ENCODE data around the gene ZBED1.
"Not testable (repeated sequence)": the region's sequence is repeated elsewhere in the genome, so short reads cannot be mapped to it uniquely, and the experiment has no call there.

The ZBED1 gene

DNA sequence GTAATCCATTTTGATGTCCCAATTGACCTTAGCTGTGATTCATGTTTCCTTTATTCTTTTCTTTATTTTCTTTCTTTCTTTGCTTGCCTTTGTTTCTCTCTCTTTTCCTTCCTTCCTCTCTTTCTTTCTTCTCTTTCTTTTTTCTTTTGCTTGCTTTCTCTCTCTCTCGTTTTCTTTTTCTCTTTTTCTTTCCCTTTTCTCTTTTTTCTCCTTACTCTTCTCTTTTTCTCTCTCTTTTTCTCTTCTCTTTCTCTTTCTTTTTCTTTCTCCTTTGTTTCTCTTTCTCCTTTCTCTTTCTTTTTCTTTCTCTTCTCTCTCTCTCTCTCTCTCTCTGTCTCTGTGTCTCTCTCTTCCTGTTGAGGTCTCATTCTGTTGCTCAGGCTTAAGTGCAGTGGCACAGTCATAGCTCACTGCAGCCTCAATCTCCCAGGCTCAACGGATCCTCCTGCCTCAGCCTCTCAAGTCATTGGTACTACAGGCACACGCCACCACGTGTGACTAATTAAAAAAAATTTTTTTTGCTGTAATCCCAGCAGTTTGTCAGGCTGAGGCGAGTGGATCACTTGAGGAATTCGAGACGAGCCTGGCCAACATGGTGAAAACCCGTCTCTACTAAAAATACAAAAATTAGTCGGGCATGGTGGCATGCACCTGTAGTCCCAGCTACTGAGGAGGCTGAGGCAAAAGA lies 8.0 kb upstream of the ZBED1 start:
- no peak overlapping the region for H3K27ac Mint-ChIP-seq
- no peak overlapping the region for H3K4me3 Mint-ChIP-seq
- no peaks in the 10 kb centered on the region for H3K9me3 Mint-ChIP-seq
- DNase-seq: no peak
- H3K36me3 Mint-ChIP-seq: no peaks in the 10 kb centered on the region
- CTCF ChIA-PET: no interaction called here
- no peaks in the 10 kb centered on the region for H3K4me1 Mint-ChIP-seq
- H3K27me3 Mint-ChIP-seq: peaks cover 10% of the 10 kb centered on the region

DNA sequence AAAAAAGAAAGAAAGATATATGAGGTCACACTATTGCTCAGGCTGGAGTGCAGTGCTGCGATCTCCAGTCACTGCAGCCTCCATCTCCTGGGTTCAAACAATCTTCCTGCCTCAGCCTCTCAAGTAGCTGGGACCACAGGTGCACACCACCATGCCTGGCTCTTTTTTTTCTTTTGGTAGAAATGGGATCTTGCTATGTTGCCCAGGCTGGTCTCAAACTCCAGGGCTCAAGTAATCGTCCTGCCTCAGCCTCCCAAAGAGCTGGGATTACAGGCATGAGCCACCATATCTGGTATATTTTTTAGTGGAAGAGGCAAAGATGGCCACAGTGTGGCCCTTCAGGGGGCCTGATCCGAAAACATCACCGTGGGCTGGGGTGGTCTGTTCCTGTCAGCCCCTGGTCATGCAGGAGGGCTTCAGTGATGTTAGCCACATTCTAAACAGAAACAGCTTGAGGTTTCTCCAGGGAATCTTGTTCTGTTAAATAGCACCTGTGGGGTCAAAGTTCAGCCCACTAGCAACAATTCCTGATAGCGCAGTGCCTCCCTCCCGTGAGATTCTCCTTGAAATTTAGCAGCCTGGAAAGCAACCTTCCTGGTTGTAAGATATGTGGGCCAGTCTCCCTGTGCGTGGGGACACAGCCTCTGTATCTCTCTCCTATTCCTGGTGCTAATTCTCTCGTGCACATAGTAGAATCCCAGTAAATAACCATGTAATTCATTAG lies 7.3 kb upstream of the ZBED1 start:
- H3K4me3 Mint-ChIP-seq: no peak overlapping the region
- no peak overlapping the region for H3K27ac Mint-ChIP-seq

DNA sequence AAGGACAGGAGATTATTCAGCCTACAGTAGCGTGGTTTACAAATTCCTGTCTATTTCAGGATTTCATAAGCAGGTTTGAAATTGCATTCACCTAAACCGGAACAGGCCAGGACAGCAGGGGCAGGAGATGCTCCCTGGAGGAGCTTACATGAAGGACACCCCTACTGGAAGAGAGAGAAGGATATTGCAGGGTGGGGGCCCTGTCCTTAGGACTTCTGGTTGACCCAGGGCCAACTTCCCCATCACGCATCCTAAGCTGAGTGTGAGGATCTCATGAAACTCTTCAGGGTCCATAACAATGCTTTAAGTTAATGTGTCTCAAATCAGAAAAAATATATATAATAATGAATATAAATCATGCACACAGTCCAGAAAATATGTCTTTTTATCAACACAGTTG lies 6.4 kb upstream of the ZBED1 start:
- Mint-ChIP-seq H3K4me1 (no peaks in the 10 kb centered on the region), H3K36me3 (no peaks in the 10 kb centered on the region), H3K27me3 (peaks cover 10% of the 10 kb centered on the region), H3K9me3 (no peaks in the 10 kb centered on the region), H3K4me3 (no peak overlapping the region), H3K27ac (no peak overlapping the region)
- no peak for DNase-seq
- CTCF ChIA-PET: no interaction called here

More for the DNA sequence above, 7.3 kb upstream of the ZBED1 start:
- no peaks in the 10 kb centered on the region for H3K4me1 Mint-ChIP-seq
- CTCF ChIA-PET: no interaction called here
- DNase-seq: no peak
- H3K9me3 Mint-ChIP-seq: no peaks in the 10 kb centered on the region
- H3K36me3 Mint-ChIP-seq: no peaks in the 10 kb centered on the region
- H3K27me3 Mint-ChIP-seq: peaks cover 10% of the 10 kb centered on the region

DNA sequence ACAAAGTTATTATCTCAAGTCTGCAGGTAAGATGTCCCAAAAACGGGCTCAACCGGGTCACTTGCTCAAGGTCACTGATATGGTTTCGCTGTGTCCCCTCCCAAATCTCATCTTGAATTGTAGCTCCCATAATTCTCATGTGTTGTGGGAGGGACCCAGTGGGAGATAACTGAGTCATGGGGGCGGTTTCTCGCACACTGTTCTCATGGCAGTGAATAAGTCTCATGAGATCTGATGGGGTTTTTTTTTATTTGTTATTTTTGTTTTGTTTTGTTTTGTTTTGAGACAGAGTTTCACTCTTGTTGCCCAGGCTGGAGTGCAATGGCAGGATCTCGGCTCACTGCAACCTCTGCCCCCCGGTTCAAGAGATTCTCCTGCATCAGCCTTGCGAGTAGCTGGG lies 4.6 kb upstream of the ZBED1 start:
- CTCF ChIA-PET, H3K27me3 Mint-ChIP-seq, H3K4me1 Mint-ChIP-seq, H3K36me3 Mint-ChIP-seq, H3K27ac Mint-ChIP-seq, H3K4me3 Mint-ChIP-seq, DNase-seq, H3K9me3 Mint-ChIP-seq: not testable (repeated sequence)

DNA sequence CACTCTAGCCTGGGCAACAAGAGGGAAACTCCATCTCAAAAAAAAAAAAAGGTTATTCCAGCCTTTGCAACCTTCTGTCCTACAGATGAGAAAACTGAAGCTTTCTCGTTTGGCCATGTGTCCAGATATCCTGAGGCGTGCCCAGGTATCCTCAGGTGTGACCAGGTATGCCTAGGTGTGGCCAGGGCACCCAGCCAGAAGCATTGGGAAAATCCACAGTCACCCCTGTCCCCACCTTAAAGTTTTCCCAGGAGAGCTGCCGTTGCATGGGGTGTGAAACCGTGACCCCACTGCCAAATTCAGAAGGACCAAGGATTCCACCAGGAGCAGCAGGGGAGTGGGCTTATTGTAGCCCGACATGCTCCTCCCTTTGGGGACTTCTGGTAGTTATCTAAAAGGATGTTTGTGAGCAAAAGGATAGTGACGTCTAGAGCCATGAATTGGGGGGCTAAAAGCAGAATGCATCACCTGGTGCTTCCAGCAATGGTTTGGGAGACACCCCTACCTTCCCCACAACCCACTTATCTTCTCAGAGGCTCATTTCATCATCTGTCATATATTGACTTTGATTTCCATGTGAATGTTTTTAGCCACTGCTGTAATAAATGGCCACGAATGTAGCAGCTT lies 4.0 kb upstream of the ZBED1 start:
- H3K4me3 Mint-ChIP-seq: no peak overlapping the region
- H3K27me3 Mint-ChIP-seq: peaks cover 10% of the 10 kb centered on the region
- H3K36me3 Mint-ChIP-seq: no peaks in the 10 kb centered on the region
- CTCF ChIA-PET: no interaction called here
- no peak for DNase-seq
- H3K9me3 Mint-ChIP-seq: no peaks in the 10 kb centered on the region
- H3K27ac Mint-ChIP-seq: no peak overlapping the region
- H3K4me1 Mint-ChIP-seq: peaks cover 4% of the 10 kb centered on the region

DNA sequence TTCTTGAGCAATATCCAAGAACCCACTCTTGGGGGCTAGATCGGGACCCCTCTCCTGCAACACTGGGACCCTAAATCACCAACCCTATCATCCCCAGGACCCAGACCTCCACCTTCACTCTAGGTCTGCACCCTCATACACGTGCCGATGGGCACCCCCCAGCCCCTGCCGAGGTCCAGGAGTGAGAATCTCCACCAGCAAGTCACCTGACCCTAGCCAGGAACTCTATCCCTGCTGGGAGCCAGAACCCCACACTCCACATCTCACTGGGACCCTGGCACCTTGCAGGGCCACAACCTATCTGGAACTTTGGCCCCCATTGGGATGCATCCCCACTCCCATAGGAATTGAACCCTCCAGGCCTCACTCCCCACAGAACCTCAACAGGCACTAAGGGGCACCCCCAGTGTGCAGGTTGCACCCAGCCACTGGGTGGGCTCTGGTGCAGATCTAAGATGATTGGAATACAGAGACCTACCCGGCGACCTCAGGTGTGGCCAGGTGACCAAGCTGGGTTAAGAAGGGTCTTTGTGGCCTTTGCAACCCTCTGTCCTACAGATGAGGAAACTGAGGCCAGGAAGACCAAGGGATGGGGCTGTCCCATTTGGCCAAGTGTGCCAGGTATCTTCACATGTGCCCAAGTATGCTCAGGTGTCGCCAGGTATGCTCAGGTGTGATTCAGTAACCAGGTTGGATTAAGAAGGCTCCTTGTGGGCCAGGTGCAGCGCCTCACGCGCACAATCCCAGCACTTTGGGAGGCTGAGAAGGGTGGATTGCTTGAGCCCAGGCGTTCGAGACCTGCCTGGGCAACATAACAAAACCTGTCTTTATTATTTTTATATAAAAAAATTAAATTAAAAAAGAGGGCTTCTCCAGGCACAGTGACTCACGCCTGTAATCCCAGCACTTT lies 3.1 kb upstream of the ZBED1 start:
- Mint-ChIP-seq H3K9me3 (no peaks in the 10 kb centered on the region), H3K4me3 (no peak overlapping the region), H3K4me1 (peaks cover 14% of the 10 kb centered on the region), H3K27me3 (peaks cover 8% of the 10 kb centered on the region), H3K36me3 (no peaks in the 10 kb centered on the region), H3K27ac (peak overlapping the region; percentile 52)
- no peak for DNase-seq
- CTCF ChIA-PET: no interaction called here

DNA sequence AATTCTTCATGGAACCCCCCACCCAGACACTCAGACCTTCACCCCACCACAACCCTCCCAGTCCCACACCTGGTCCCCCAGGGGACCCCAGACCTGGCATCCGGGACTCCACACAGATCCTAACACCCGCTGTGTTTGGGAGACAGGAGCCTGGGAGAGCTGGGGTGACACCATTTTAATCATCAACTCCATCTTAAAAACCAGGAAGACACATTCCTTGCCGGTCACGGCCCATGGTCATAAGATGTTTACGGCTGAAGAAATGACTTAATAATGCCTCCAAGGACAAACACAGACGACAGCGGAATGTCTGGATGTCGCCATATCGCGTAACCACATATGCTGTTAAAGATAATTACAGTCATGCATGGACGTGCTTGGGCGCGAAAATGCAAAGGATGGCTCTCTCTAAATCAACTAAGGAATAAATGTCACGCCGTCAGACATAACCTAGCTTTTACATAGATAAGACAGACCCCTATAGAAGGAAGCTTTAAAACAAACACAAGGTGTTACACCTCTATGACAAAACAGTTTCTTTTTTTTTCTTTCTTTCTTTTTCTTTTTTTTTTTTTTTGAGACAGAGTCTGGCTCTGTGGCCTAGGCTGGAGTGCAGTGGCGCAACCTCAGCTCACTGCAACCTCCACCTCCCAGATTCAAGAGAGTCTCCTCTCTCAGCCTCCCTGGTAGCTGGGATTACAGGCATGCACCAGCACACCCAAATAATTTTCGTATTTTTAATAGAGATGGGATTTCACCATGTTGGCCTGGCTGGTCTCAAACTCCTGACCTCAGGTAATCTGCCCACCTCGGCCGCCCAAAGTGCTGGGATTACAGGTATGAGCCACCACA lies 2.1 kb upstream of the ZBED1 start:
- Mint-ChIP-seq H3K4me1 (peaks cover 23% of the 10 kb centered on the region), H3K27me3 (peaks cover 4% of the 10 kb centered on the region), H3K36me3 (peaks cover 4% of the 10 kb centered on the region), H3K9me3 (no peaks in the 10 kb centered on the region), H3K27ac (no peak overlapping the region), H3K4me3 (peak overlapping the region; percentile 28)
- DNase-seq: no peak
- CTCF ChIA-PET: no interaction called here

DNA sequence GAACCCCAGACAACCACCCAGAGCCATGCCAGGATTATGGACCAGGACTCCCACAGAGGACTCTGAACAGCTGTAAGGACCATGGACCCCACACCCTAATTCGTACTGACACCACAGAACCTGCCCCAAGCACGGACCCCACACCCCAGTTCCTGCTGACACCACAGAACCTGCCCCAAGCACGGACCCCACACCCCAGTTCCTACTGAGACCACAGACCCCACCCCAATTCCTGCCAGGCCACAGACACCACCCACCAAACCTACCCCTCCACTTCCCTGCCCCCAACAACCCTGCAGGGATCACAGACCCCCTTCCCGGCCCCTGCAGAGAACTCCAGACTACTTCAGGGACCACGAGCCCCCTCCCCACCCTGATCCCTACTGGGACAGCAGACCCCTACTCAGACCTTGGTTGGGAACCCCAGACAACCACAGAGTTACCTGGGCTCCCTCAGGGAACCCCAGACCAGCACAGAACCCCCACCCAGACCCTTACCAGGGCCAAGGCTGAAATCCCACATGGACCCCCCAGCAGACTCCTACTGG lies 1.4 kb upstream of the ZBED1 start:
- peaks cover 9% of the 10 kb centered on the region for H3K36me3 Mint-ChIP-seq
- H3K27ac Mint-ChIP-seq: peak overlapping the region; percentile 76
- CTCF ChIA-PET: no interaction called here
- DNase-seq: no peak
- H3K9me3 Mint-ChIP-seq: no peaks in the 10 kb centered on the region
- H3K4me1 Mint-ChIP-seq: peaks cover 30% of the 10 kb centered on the region
- H3K4me3 Mint-ChIP-seq: peak overlapping the region; percentile 70
- peaks cover 4% of the 10 kb centered on the region for H3K27me3 Mint-ChIP-seq

DNA sequence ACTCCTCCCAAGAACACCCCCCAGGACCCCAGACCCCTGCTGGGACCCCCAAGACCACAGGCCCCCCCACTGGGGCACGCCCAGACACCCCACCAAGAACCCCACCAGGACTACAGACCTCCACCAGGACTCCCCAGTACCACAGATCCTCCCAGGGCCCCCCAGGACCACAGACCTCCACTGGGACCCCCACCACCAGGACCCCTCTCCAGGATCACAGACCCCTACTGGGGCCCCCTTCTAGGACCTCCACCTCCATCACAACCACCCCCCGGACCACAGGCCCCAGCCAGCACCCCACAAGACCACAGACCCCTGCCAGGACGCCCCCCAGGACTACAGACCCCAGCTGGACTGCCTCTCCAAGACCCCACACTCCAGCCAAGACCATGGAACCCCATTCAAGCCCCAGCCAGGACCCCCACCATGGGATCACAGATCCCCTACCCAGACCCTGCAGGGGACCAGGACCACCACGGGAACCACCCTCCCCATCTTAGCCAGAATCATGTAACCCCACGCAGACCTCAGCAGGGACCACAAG lies 855 bp upstream of the ZBED1 start:
- Mint-ChIP-seq H3K27ac (peak overlapping the region; percentile 76), H3K4me1 (peaks cover 33% of the 10 kb centered on the region), H3K36me3 (peaks cover 9% of the 10 kb centered on the region), H3K27me3 (peaks cover 4% of the 10 kb centered on the region), H3K4me3 (peak overlapping the region; percentile 70), H3K9me3 (no peaks in the 10 kb centered on the region)
- CTCF ChIA-PET: no interaction called here
- DNase-seq: no peak

DNA sequence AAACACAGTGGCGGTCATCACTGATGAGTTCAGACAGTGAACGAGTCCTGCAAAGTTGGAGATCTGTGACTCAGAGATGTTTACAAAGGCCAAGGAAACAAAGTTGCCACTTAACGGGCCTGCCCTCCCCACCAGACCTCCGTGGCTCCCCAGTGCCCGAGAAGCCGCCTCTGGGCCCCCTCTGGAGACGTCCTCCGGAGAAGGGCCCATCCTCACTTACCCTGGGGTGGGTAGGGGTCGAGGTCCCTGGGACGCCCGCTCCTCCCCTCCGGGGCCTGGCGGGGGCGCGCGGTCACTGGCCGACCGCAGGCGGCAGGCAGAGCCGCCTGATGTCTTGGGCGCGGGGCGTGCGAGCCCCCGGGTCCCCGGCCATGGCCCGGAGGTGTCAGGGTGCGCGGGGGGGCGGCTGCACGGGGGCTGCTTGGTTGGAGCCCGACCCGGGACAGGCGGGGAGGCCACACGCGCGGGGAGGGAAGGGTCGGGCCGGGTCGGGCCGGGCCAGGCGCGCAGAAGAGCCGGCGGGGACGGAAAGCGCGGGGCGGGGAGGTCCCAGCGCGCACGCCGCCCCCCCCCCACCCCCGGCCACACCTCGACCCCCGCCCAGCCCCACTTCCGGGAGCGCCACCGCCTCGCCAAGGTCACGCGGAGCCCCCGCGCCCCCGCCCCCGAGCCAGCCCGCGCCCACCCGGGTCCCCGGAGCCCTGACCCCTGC lies 529 bp downstream of the ZBED1 start:
- Mint-ChIP-seq H3K4me1 (peaks cover 35% of the 10 kb centered on the region), H3K27me3 (no peaks in the 10 kb centered on the region), H3K27ac (peak overlapping the region; percentile 86), H3K9me3 (no peaks in the 10 kb centered on the region), H3K4me3 (peak overlapping the region; percentile 77), H3K36me3 (peaks cover 11% of the 10 kb centered on the region)
- CTCF ChIA-PET: no interaction called here
- peak; percentile 59 for DNase-seq

DNA sequence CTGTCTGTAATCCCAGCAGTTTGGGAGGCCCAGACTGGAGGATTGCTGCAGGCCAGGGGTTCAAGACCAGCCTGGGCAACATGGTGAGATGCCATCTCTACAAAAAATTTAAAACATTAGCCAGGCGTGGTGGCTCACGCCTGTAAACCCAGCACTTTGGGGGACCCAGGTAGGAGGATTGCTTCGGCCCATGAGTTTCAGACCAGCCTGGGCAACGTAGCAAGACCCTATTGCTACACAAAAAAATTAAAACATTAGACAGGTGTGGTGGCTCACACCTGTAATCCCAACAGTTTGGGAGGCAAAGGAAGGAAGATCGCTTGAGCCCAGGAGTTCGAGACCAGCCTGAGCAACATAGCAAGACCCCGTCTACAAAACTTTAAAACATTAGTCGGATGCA lies 1.3 kb downstream of the ZBED1 start:
- Mint-ChIP-seq H3K27me3 (no peaks in the 10 kb centered on the region), H3K4me3 (peak overlapping the region; percentile 77), H3K27ac (peak overlapping the region; percentile 86), H3K36me3 (peaks cover 11% of the 10 kb centered on the region), H3K9me3 (no peaks in the 10 kb centered on the region), H3K4me1 (peaks cover 35% of the 10 kb centered on the region)
- no peak for DNase-seq
- CTCF ChIA-PET: no interaction called here

DNA sequence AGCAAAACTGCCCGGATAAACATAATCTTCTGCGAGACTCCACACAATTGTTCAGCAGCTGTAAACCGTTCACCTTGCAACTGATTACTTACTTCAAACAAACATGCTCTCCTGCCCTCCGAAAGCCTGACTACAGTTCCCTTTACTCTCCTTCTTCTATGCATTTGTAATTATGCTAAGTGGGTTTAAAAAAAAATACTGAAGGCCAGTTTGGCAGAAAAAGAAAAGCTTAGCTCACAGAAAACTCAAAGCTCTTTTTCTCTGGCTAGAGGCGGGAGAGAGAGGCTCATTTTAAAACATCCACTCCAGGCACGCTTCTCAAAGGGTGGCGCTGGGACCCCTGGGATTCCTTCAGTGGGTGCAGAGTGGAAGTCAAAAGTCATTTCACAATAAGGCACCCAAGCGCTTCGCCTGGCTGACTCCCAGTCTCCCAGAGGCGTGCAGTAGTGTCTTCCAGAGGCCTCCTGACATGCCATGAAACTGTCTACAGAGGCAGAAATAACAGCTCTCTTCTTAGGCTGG lies 1.9 kb downstream of the ZBED1 start:
- Mint-ChIP-seq H3K36me3 (peaks cover 11% of the 10 kb centered on the region), H3K9me3 (no peaks in the 10 kb centered on the region), H3K27me3 (no peaks in the 10 kb centered on the region), H3K4me1 (peaks cover 35% of the 10 kb centered on the region), H3K4me3 (peak overlapping the region; percentile 77), H3K27ac (peak overlapping the region; percentile 86)
- DNase-seq: no peak
- CTCF ChIA-PET: no interaction called here

All from activated naive CD4-positive, alpha-beta T cell treated with anti-CD3 and anti-CD28 coated beads, Interleukin-2, amount 10 ng/mL, durations not matched to agents 7 days and 5 days (primary cell).